Thyroid gland (tissue), 4 donors: Measurements from ENCODE around the gene ZNF681.
"Not testable (repeated sequence)": the region's sequence is repeated elsewhere in the genome, so short reads cannot be mapped to it uniquely, and the experiment has no call there.

Source experiments
- CTCF ChIP-seq, 6 experiments: fragments of 200-600 bp in 3 of 6; fragments of 450-650 bp in 3 of 6; sonication (generic) in 3 of 6; IDR thresholded peaks; one replicate each; pipeline ENCODE4 v1.5.1; 2016 to 2019; ENCODE audit warnings: antibody characterized with exemption in 6 of 6, mild to moderate bottlenecking in 2 of 6, inconsistent platforms in 1 of 6, moderate library complexity in 1 of 6
- POLR2A ChIP-seq, 2 donors: fragments of 450-650 bp; IDR thresholded peaks; one replicate each; pipeline ENCODE4 v1.6.1; 2017; ENCODE audit warnings: antibody characterized with exemption in 2 of 2, mild to moderate bottlenecking in 2 of 2, moderate library complexity in 1 of 2

- not testable (repeated sequence) for TF ChIP-seq CTCF, POLR2A (IDR thresholded peaks at IDR 0.05)
Observed at GRCh38 chr19:23760326-23760725, 1.6 kb upstream of the ZNF681 start.
